Kidney epithelial cell (primary cell): ENCODE results near the gene TTC39B. TPM values are rescaled to one million over a fixed set of nuclear protein-coding genes. Genes with fewer than 3 reads are reported as not detected.

Source experiments
- DNase-seq: peaks from one replicate; pipeline ENCODE4 v3.0.0-alpha.2; 2010; ENCODE audit warnings: low read depth
- H3K27me3 ChIP-seq: 2 replicates; pipeline ENCODE4 v1.6.0; 2011; ENCODE audit warnings: low read length; ENCODE audit not compliant: control insufficient read depth, insufficient read depth
- H3K36me3 ChIP-seq: 2 replicates; pipeline ENCODE4 v1.5.1; 2011; ENCODE audit warnings: low read length; ENCODE audit not compliant: control insufficient read depth, insufficient read depth
- H3K4me3 ChIP-seq: 2 replicates; pipeline ENCODE4 v1.5.1; 2011; ENCODE audit warnings: low read depth, mild to moderate bottlenecking, control low read depth, low read length
- total RNA-seq: library from RNA; depleted of rRNA; stranded (reverse); fragments of >200 nt; gene quantifications from 2 replicates; pipeline ENCODE4 v1.2.3, GENCODE V29; 2015
- TF ChIP-seq, protein P1 (sequence below): IDR thresholded peaks from 2 replicates; pipeline ENCODE4 v1.5.1; 2011; ENCODE audit warnings: mild to moderate bottlenecking, moderate library complexity, low read length, control low read depth, inconsistent platforms; ENCODE audit not compliant: insufficient read depth, poor library complexity, severe bottlenecking

Gene TTC39B
- total RNA-seq, 1 donor from 2014 or later, result 10.6 TPM

DNA sequence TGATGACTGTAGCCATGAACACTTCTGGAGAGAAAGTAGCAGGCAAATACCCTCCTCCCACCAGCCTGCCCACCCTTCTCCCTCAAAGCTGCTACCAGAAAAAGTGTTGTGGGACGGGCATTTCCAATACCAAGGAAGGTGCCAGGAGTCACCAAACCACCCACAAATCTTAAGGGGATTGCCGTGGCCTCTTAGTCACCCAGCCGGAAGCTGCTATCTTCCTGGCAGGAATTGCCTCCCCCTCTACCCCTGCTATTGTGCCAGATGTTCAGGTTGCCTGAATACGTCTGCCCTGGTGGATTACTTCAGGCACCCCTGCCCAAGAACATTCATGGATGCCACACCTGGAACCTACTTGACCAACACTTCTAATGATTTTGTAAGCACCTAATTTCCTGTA, 156.1 kb downstream of the TTC39B start:
- Histone ChIP-seq H3K36me3 (no peaks in the 10 kb centered on the region), H3K27me3 (no peaks in the 10 kb centered on the region), H3K4me3 (no peak overlapping the region)
- TF ChIP-seq, protein P1, sequence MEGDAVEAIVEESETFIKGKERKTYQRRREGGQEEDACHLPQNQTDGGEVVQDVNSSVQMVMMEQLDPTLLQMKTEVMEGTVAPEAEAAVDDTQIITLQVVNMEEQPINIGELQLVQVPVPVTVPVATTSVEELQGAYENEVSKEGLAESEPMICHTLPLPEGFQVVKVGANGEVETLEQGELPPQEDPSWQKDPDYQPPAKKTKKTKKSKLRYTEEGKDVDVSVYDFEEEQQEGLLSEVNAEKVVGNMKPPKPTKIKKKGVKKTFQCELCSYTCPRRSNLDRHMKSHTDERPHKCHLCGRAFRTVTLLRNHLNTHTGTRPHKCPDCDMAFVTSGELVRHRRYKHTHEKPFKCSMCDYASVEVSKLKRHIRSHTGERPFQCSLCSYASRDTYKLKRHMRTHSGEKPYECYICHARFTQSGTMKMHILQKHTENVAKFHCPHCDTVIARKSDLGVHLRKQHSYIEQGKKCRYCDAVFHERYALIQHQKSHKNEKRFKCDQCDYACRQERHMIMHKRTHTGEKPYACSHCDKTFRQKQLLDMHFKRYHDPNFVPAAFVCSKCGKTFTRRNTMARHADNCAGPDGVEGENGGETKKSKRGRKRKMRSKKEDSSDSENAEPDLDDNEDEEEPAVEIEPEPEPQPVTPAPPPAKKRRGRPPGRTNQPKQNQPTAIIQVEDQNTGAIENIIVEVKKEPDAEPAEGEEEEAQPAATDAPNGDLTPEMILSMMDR, result no peak
- DNase-seq, result no peak

DNA sequence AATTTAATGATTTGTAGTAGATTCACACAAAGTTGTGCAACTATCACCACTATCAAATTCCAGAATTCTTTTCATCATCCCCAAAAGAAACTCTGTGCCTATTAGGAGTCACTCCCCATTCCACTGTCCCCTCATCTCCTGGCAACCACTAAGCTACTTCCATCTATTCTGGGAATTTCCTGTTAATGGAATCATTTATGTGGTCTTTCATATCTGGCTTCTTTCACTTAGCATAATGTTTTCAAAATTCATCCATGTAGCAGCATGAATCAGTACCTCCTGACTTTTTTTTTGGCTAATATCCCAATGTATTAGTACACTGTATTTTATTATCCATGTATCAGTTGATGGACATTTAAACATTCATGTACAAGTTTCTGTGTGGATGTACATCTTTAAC, 157.6 kb downstream of the TTC39B start:
- no peak for DNase-seq
- H3K4me3 ChIP-seq, result no peak overlapping the region
- TF ChIP-seq, protein P1, result no peak
- no peaks in the 10 kb centered on the region for H3K27me3 ChIP-seq
- no peaks in the 10 kb centered on the region for H3K36me3 ChIP-seq

DNA sequence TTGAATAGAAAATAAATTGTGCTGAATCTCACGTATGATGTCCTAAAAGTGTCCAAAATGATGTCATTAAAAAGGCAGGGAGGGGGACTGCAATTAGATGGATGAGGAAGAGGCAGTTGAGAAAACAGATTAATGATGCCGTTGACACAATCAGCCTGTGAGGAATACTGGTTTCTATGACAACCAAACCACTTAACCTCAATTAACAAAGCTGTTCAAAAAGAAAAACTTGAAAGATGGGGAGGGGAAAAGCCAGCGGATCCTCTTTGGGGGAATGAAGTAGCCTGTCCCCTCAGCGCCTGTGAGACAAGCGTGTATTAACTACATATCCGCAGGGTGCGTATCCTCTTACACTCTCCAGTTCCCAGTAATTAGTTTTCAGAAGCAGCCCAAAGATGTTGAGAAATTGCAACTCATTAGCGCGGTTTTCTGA, 160.7 kb downstream of the TTC39B start:
- TF ChIP-seq, protein P1, result no peak
- Histone ChIP-seq H3K36me3 (no peaks in the 10 kb centered on the region), H3K27me3 (no peaks in the 10 kb centered on the region), H3K4me3 (no peak overlapping the region)
- no peak for DNase-seq

- Histone ChIP-seq H3K36me3 (no peaks in the 10 kb centered on the region), H3K27me3 (no peaks in the 10 kb centered on the region), H3K4me3 (no peak overlapping the region)
- no peak for DNase-seq
- TF ChIP-seq, protein P1, result no peak
These were observed 162.4 kb downstream of the TTC39B start for GRCh38 chr9:15144622-15145061.

DNA sequence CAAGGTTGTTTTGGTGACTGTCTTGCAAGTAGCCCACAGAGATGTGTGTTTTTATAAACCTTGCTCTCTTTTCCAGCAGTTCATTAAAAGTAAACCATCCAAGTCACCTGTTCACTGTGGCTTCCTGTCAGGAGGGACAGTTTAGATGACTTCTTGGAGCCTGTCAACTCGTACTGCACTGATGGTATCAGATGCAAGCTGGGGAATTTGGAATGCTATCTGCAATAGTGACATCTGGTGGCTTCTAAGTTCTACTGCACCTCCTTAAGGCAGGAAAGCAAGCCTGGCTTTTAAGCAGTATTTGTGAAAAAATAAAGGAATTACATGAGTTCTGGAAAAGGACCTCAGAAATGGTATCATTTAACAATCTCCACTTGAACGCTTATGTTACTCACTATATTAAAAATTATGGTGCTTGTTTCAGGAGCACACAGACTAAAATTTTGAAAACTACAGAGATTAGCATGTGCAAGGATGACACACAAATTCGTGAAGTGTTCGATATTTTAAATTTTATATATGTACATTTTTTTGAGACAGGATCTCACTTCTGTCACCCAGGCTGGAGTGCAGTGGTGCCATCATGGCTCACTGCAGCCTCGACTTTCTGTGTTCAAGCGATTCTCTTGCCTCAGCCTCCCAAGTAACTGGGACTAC, 164.0 kb downstream of the TTC39B start:
- TF ChIP-seq, protein P1, result peak; percentile 83
- Histone ChIP-seq H3K4me3 (no peak overlapping the region), H3K27me3 (no peaks in the 10 kb centered on the region), H3K36me3 (no peaks in the 10 kb centered on the region)
- DNase-seq, result no peak

GRCh38 chr9:15140051-15140450, 167.0 kb downstream of the TTC39B start:
- no peaks in the 10 kb centered on the region for H3K36me3 ChIP-seq
- TF ChIP-seq, protein P1, result no peak
- H3K4me3 ChIP-seq, result no peak overlapping the region
- DNase-seq, result no peak
- no peaks in the 10 kb centered on the region for H3K27me3 ChIP-seq
